NCI-H2227 treated with DMSO at 0.1 percent for 48 hours (cell line): ENCODE data around the gene IL1RL1.

Experiments
- DNase-seq: peaks from one replicate; lab custom pipeline; 2025; lab: John Stamatoyannopoulos, UW

The IL1RL1 gene

GRCh38 chr2:102368461-102369109, 57.2 kb downstream of the IL1RL1 start:
- DNase-seq, result no peak

GRCh38 chr2:102369866-102370265, 58.5 kb downstream of the IL1RL1 start:
- no peak for DNase-seq

GRCh38 chr2:102376052-102376591, 64.8 kb downstream of the IL1RL1 start:
- no peak for DNase-seq

- no peak for DNase-seq
These were observed 72.4 kb downstream of the IL1RL1 start for GRCh38 chr2:102383722-102384121.

- DNase-seq, result no peak
These were observed 74.2 kb downstream of the IL1RL1 start for GRCh38 chr2:102385522-102385921.

- DNase-seq, result no peak
These were observed 74.6 kb downstream of the IL1RL1 start for GRCh38 chr2:102386004-102386403.

- DNase-seq, result no peak
These were observed 75.6 kb downstream of the IL1RL1 start for GRCh38 chr2:102386867-102387541.

GRCh38 chr2:102387763-102388546, 76.6 kb downstream of the IL1RL1 start:
- DNase-seq, result no peak

- DNase-seq, result no peak
These were observed 80.2 kb downstream of the IL1RL1 start for GRCh38 chr2:102391565-102391964.

GRCh38 chr2:102392096-102392495, 80.7 kb downstream of the IL1RL1 start:
- DNase-seq, result no peak

GRCh38 chr2:102392942-102393341, 81.6 kb downstream of the IL1RL1 start:
- no peak for DNase-seq

- no peak for DNase-seq
These were observed 84.6 kb downstream of the IL1RL1 start for GRCh38 chr2:102396012-102396411.

GRCh38 chr2:102397209-102397608, 85.8 kb downstream of the IL1RL1 start:
- no peak for DNase-seq

GRCh38 chr2:102399499-102400141, 88.3 kb downstream of the IL1RL1 start:
- no peak for DNase-seq

GRCh38 chr2:102401456-102401855, 90.1 kb downstream of the IL1RL1 start:
- no peak for DNase-seq
